Effector CD8-positive, alpha-beta T cell (primary cell): Measurements from ENCODE around the gene CHST11.
"Not testable (repeated sequence)": the region's sequence is repeated elsewhere in the genome, so short reads cannot be mapped to it uniquely, and the experiment has no call there.

ENCODE experiments used
- DNase-seq: peaks from one replicate; lab custom pipeline; 2025; lab: John Stamatoyannopoulos, UW

Gene CHST11

DNA sequence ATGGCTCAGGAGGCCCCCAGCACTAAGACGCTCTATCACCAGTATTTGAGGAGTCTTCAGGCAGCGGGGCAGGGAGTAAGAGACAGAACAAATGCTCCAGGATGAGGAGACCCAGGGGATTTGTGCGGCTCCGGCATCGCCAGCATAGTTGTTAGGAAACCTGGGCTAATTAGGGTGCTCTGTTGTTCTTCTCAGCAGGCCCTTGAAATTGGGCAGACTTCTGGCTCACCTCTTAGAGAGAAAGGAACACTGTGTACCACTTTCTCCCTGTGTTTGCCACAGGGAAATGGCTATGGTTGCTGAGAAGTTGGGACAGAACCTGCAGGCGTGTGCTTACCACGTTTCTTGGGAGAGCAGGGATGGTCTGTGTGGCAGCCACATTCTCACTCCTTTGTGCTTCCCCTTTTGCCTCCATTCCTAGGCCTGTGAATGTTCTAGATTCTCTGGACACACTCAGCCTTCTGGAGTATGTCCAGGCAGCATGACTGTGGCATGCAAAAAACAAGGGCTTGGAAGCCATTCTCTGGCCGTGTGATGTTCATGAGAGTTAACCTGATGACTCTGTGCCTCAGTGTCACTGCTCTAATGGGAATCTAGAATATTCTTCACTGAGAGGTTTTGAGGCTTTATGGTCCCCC, 109.0 kb downstream of the CHST11 start:
- no peak for DNase-seq

GRCh38 chr12:104566244-104566993, 109.7 kb downstream of the CHST11 start:
- no peak for DNase-seq

- no peak for DNase-seq
Observed at GRCh38 chr12:104567832-104568486, 111.2 kb downstream of the CHST11 start.

- no peak for DNase-seq
Observed at GRCh38 chr12:104568487-104568868, 111.7 kb downstream of the CHST11 start.

- no peak for DNase-seq
Observed at GRCh38 chr12:104568935-104569334, 112.2 kb downstream of the CHST11 start.

DNA sequence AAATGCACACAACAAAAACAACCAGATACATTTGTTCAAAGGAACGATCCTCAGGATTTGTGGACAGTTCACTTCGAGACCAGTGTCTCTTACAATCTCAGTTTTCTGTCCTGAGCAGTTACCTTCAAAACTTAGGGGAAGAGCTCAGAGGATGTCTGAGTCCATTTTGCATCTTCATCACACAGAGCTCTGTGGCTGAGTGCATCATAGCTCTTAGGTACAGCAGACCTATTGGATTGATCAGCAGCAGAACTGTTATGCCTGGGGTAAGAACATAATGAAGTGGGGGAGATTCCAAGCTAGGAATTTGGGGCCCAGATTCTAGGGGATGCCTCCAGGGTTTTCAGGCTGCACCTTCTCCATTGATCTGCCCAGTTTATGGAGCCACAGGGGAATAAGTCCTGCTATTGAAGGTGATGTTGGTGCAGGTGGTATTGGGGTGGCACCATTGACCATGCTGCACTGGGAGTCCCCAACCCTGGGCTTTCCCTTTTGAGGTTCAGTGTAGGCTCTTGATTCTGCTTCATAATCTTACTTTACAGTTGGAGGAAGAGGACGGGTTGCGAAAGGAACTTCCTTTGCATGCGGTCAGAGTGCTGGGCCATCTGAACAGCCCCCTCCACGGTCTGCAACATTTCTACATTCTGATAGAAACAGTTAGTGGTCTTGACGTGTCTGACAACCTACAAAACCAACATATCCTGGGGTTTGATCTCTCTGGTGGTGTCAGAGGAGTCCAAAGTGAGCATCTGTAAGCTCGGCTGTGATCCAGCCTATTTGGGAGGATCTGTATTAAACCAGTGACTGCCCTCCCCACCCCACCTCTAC, 112.8 kb downstream of the CHST11 start:
- DNase-seq: no peak

DNA sequence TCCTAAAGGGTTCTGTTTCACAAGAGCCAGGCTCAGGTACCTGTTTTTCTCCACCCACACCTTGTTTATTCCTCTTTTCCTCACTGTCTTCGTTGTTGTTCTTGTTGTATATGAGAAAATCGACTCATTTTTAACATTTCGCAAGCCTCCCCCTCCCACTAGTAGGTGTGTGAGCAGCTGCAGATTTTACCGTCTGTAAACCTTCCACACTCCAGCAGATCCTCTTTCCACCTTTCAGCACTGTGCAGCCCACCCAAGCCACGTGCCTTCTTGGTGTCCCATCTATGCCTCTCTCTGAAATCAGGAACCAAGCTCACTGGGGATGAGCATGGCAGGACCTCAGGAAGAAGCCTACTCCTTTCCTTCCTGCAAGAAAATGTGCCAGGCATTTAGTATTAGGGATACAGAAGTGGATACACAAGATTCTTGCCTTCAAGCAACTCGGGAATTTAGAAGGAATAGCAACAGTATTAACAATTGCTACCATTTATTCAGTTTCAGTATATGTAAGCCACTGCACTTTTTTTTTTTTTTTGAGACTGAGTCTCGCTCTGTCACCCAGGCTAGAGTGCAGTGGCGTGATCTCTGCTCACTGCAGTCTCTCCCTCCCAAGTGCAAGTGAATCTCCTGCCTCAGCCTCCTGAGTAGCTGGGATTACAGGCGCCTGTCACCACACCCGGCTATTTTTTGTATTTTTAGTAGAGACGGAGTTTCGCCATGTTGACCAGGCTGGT, 113.6 kb downstream of the CHST11 start:
- DNase-seq: no peak

GRCh38 chr12:104571328-104571727, 114.6 kb downstream of the CHST11 start:
- DNase-seq: no peak

GRCh38 chr12:104574353-104574752, 117.6 kb downstream of the CHST11 start:
- DNase-seq: not testable (repeated sequence)

- not testable (repeated sequence) for DNase-seq
Observed at GRCh38 chr12:104574758-104575157, 118.0 kb downstream of the CHST11 start.

DNA sequence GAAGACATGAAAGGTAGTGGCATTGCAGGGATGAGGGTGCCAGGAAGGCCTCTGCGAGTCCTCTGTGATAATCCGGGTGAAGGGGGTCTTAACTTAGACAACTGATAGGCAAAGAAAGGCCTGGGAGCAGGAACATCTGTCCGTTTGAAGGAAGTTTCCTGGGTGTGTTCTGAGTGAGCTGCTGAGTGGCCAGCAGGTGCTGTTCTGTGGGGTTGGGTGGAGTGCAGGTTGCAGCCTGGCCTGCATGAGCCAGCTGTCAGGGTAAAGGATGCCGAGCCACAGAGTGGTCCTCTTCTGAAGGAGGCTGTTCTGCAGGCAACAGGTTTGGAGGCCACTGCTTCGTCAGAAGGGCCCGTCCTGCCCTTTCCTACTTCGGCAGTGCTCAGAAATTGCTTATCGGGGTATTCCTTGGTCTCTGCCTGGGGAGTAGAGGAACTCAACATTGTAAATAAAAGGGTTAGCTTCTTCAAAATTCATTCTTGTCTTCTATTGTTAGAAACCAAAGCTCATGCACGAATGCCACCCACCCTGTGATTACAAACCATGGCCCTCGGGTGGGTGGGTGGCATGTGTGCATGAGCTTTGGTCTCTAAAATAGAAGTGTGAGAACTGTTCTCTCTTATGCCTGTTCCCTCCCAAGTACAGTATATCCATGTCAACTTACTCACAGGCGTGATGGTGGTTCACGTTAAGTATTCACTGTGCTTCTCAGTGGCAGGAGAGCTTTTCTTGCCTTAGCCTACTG, 118.9 kb downstream of the CHST11 start:
- DNase-seq: no peak

- no peak for DNase-seq
Observed at GRCh38 chr12:104576187-104576778, 119.5 kb downstream of the CHST11 start.

- no peak for DNase-seq
Observed at GRCh38 chr12:104576980-104577580, 120.3 kb downstream of the CHST11 start.

DNA sequence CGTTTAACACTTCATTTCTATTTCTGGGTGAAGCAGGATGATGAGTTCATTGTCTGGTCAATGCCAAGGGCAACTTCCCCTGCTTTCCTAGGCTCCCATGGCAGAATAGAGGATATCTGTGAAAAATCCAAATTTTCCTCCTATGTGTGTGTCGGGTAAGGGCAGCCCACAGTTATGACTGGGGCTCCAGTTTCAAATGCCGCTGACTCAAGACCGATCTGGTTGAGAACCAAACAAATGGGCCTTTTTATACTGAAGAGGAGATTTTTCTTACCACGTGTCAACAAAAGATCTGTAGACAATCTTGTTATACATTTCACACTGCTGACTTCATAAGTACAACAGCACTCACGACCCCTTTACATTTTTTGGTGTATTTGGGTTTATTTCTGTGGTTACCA, 120.8 kb downstream of the CHST11 start:
- DNase-seq: no peak

- no peak for DNase-seq
Observed at GRCh38 chr12:104578453-104578852, 121.7 kb downstream of the CHST11 start.

- DNase-seq: no peak
Observed at GRCh38 chr12:104579718-104580495, 123.2 kb downstream of the CHST11 start.

GRCh38 chr12:104581005-104581570, 124.3 kb downstream of the CHST11 start:
- DNase-seq: no peak

- DNase-seq: no peak
Observed at GRCh38 chr12:104582739-104583138, 126.0 kb downstream of the CHST11 start.

- DNase-seq: no peak
Observed at GRCh38 chr12:104583301-104583700, 126.6 kb downstream of the CHST11 start.
